ENCODE results near the gene PLEKHG4B. TPM values are rescaled to one million over a fixed set of nuclear protein-coding genes. Genes with fewer than 3 reads are reported as not detected.

The PLEKHG4B gene
- not detected in 2 replicates for total RNA-seq

GRCh38 chr5:91556-92263 is at the start of gene PLEKHG4B:
Gene PLEKHG4B, plus strand, starts transcription at chr5:92168. Its CDS starts 64 bp downstream, at chr5:92232.

GRCh38 chr5:191036-191948 is 99.3 kb downstream of the PLEKHG4B start, which contains the start of gene LRRC14B:
Gene LRRC14B, plus strand, starts transcription at chr5:191495. Its CDS starts 44 bp downstream, at chr5:191539.

GRCh38 chr5:217494-218456 is 125.8 kb downstream of the PLEKHG4B start, which contains the start of the genes CCDC127 and SDHA:
Gene CCDC127, minus strand, starts transcription at chr5:218153. Its CDS starts 1,304 bp downstream, at chr5:216849.
Gene SDHA, plus strand, starts transcription at chr5:218320. Its CDS starts 36 bp downstream, at chr5:218356.

Other genes starting within 250 kb of the PLEKHG4B start
- not detected in 2 replicates for gene LRRC14B, start 99.3 kb downstream of the PLEKHG4B start, total RNA-seq
- 5.2 and 5.6 TPM in 2 replicates for gene CCDC127, start 126.0 kb downstream of the PLEKHG4B start, total RNA-seq
- 49.0 and 82.0 TPM in 2 replicates for gene SDHA, start 126.2 kb downstream of the PLEKHG4B start, total RNA-seq
- gene PDCD6, start 179.5 kb downstream of the PLEKHG4B start, total RNA-seq: 83.4 and 99.0 TPM in 2 replicates
- gene AHRR, start 229.5 kb downstream of the PLEKHG4B start, total RNA-seq: 3.1 and 16.0 TPM in 2 replicates